ENCODE results near the gene COPZ1.

The COPZ1 gene

DNA sequence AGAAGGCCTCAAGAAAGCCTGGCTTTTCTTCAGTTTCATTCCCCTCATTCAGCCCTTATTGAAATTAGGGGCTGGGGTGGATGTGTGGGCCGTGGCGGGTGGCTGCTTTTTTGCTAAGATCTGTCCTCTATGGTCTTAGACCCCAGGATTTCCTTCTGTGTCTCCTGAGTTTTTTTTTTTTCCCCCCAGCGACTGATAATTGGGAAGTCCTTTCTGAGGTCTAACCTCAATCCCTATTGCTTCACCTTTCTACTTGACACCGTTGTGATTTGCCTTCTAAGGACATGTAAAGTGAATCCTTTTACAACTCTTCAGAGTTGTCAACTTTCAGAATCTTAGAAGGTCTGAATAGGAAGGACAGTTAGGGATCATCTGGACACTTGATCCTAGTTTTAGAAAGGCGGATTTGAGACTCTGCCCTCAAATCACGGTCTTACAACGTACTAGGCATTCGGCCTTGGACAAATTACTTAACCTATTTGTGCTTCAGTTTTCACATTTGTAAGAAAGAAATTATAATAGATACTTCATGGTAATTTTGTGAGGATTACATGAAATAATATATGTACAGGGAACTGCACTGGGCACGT is 34.9 kb downstream of the COPZ1 start:
- no peak for DNase-seq

DNA sequence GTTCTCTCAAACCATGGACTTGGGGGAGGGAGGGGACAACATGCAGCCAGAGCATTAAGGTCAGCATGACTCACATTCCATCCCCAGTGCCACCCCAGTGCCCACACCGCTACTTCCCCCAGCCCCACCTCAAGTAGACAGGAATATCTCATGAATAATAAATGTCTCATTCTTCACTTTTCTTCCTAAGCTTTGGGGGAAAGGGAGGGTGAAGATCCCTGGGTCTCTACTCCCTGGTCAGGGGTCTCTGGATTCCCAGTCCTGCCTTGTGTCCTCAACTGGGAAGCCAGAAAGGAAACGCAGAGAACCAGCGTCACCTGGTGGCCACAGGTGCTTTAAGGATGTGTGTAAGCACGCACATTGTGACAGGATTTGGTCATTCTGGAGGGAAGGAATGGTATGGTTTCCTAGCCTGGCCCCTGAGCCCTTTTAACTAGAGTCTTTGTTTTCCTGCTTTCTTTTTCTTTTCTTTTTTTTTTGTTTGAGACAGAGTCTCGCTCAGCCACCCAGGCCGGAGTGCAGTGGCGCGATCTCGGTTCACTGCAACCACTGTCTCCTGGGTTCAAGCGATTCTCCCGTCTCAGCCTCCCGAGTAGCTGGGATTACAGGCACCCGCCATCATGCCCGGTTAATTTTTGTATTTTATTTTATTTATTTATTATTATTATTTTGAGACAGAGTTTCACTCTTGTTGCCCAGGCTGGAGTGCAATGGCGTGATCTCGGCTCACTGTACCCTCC is 36.0 kb downstream of the COPZ1 start:
- peak; percentile 47 for DNase-seq

- no peak for DNase-seq
Observed at GRCh38 chr12:54363047-54363446, 38.1 kb downstream of the COPZ1 start.

- DNase-seq: no peak
Observed at GRCh38 chr12:54363618-54364017, 38.7 kb downstream of the COPZ1 start.

DNA sequence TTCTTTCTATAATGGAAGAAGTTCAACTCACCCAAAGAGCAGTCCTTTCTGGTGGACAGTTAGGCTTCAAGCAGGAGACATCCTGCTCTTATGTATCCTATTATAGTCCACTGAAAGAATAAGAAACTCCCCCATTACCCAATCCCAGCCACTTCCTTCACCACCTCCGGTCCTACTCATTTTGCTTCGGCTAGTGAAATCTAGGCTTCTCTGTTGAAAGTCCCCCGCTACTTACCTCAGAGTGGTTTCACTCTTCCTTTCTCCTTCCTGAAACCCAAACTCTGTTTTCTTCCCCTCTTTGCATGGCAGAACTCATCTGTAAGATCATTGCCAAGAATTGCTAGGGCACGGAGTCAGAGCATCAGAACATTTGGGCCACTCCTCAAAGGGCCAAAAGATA is 39.5 kb downstream of the COPZ1 start, which contains the start of gene GPR84:
Gene GPR84 (minus strand): TSS at position 74 of the 400 bp plus-strand sequence. CDS start 635 bp downstream, outside the sequence.
- no peak for DNase-seq

DNA sequence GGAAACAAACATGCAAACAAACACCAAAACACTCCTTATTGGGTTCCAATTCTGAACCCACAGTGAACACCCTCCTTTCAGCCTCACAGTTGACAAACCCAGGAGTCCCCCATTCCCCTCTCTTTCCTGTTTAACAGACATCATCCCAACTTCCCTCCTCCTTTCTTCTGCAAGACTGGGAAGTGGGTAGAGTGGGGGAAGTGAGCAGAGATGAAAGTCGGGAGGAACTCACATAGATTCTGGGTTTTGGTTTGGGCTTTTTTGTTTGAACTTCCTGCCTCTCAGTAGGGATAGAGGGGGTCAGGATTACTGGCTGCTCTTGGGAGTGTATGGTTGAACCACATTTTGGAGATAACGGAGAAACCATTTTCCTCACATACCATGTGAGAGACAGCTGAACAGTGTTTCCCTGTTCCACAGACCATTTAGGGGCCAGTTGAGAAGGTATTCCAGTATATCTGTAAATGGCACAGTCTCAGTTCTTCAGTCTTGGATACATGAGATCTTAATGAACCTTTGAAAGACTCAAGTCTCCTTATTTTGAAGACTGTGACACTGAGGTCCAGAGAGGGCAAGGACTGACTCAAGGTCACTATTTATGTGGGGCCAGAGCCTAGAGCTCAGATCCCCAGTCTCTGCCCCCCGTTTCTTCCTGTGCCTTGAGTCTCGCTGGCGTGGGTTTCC is 43.2 kb downstream of the COPZ1 start:
- DNase-seq: no peak

- peak; percentile 76 for DNase-seq
Observed at GRCh38 chr12:54368709-54369596, 44.0 kb downstream of the COPZ1 start.

DNA sequence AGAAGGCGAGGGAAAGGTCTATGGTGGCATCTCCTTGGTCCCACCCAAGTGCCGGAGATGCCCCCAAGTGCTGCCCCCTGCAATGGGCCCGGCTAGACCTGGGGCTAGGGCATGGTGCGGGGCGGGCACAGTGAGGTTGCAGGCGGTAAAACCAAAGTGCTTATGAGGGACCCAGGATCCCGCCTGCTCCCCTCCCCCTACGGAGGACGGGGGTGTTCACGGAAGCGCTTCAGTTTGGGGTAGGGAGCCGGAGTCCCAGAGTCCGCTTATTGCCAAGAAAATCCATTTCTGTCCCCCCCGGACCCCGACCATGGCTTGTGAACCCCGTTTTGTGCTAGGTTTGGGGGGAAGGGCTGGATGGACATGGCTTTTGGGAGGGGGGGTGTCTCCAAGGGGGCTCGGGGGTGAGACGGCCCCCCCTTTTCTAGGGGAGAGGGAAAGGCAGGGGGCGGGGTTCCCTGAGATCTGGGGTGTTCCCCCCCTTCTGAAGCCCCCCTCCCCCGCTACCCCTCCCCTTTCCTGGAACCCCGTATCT is 44.7 kb downstream of the COPZ1 start:
- DNase-seq: no peak

DNA sequence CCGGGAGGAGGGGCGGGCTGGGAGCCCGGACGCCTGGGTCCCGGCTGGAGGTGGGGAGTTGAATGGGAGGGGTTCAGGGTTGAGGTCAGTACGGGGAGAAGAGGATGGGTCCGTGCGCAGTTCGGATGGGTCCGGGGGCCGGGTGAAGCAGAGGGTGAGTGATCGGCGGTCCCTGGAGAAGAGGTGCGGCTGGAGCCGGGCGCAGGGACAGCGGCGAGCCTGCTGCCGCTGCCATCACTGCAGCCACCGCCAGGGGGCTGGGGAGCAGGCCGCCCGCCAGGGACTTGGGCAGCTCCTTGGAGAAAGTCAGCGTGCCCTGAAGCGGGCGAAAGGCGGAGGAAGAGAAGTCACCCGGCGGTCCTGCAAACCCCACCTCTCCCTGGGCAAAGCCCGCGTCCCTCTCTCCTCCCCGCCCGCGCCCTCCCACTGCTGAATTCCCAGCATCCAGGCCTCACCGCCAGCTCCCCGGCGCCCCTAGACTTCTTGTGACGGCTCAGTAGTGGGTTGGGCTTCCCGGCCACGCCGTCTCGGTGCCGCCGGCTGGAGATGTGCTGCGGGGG is 45.3 kb downstream of the COPZ1 start:
- DNase-seq: no peak

DNA sequence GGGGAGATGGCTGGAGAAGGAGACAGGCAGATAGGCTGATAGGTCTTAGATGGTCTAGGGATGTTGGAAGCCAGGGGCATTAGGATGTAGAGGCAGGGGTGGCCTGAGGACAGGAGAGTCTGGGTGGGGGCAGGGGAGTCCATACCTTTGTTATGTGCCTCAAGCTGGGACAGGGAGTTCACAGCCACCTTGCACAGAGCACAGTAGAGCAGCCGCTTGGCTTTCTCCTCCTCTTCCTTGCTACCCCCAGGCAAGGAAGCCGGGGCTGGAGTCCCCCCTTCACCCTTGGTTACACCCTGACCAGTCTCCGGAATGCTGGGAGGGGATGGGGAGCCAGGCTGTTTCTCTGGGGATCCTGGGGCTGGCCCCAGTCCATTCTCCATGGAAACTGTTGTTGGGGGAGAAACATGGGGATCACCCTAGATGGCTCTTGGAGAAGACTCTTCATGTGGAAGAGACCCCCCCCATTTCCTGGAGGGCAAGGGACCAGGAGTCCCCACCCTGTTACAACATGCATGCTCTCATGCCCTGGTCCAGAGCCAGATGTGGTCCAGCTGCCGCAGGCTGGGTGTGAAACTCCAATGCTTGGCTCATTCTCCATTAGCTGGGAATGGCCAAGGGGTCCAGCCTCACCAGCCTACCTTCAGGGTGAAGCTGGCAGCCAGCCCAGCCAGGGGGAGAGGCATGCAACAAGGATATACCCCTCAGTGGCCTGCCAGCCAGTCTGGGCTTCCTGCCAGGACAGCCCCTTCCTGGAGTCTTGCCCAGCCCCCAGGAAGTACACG is 46.6 kb downstream of the COPZ1 start:
- DNase-seq: no peak

DNA sequence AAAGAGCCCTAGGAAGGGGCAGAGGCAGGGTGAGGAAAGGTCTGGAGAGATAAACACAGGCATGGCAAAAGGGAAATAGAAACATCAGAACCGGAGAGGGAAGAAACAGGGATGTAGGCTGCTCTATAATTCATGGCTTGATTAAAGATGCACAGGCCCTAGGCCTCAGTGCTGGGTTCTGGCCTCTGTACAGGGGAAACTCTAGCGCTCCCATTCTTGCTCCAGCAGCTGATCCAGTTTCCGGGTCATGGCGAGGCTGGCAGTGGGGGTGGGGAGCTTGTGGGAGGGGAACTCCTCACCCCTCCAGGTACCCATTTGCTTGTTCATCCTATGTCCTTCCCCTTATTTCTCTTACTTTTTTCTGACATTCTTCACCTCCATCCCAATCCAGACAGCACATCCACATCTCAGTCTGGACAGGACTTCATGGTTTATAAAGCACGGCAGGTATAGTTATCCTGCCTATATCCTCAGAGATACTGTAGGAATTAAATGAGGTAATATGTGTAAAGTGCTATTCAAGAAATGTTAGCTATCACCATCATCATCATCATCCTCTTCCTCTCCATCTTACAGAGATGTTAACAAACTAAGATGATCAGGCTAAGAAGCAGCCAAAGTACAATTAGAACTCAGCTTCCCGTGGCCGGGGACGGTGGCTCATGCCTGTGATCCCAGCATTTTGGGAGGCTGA is 47.3 kb downstream of the COPZ1 start:
- DNase-seq: no peak

GRCh38 chr12:54373649-54374561 is 49.0 kb downstream of the COPZ1 start:
- no peak for DNase-seq

GRCh38 chr12:54374562-54375258 is 49.8 kb downstream of the COPZ1 start:
- no peak for DNase-seq

DNA sequence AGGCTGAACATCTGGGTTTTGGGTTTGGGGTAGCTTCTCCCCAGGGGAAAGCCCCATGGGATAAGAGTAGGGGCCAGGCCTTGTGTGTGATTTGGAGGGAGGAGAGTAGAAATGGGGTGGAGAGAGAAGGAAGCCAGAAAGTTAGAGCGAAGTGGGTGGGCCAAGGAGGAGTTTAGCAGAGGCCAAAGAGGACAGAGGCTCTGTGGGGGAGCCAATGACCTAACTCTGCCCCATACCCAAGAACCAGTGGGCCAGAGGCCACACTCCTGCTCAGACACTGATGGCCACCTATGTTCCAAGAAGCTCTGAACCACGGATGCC is 50.3 kb downstream of the COPZ1 start:
- no peak for DNase-seq

- DNase-seq: no peak
Observed at GRCh38 chr12:54376596-54376995, 51.7 kb downstream of the COPZ1 start.

- DNase-seq: no peak
Observed at GRCh38 chr12:54377007-54377406, 52.1 kb downstream of the COPZ1 start.

DNA sequence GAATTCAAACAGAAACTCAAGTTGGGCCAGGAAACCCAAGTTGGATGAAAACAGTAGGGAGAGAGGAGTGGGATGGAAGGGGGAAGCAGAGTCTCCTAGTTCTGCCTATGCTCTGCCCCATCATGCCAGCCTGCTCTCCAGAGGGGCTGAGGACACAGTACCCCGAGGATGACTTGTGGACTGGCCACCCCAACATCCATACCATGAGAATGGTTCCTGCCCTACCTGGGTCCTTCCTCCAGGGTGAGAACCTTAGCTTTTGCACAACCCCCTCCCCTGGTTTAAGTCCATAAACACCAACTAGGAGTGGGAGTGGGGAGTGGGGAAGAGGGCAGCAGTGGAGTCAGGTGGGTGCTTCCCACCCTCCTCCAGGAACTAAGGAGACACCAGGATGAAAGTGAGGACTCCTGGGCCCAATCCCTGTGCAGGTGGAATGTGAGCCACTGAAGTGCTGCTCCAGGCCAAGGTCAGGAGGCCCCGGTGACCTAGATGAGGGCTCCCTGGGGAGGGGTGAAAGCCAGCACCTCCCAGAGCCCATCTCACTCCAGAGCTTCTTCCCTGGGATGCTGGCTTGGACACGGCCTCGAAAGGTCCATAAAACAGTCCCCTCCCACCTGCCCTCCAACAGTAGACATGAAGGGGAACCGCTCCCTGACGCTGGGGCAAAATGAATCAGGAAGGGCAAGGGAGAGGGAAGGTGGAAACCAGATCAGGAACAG is 53.0 kb downstream of the COPZ1 start:
- no peak for DNase-seq

DNA sequence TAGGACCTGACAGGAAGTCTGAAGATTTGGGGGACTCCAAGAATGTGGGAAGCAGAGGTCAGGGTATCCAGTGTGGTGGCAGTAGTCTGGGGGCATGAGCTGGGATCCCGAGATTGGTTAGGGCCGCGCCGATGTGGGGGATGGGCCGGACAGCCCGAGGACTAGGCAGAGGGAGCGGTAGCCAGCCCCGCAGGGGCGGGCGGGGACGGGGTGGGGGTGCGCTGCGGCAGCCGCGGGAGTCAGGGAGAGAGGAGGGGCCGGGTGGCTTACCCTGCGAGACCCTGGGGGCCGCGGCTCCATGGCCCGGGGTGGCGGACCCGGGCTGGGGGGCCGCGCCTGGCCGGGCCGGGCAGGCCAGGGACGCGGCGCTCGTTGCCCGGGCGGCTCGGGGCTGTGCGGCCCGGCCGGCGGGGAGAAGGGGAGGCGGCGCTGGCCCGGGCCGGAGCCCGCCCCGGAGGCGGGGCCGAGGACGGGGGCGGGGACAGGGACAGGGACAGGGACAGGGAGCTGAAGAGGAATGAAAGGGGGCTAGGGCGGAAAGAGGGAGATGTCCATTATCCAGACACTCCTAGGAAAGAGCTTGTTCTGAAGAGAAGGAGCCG is 54.0 kb downstream of the COPZ1 start:
- DNase-seq: no peak
